Transverse colon (tissue), 4 donors: ENCODE data around the gene SEMA4D.

Source experiments
- POLR2A ChIP-seq: fragments of 450-650 bp; IDR thresholded peaks from one replicate; pipeline ENCODE4 v1.6.1; 2016; ENCODE audit warnings: antibody characterized with exemption, mild to moderate bottlenecking, moderate library complexity
- POLR2AphosphoS5 ChIP-seq, 3 donors: sonication (generic); formaldehyde crosslinking; IDR thresholded peaks; one replicate each; pipeline ENCODE4 v1.6.1; 2016; ENCODE audit warnings: antibody characterized with exemption in 3 of 3
- TF ChIP-seq, protein P1 (sequence below), 5 experiments: fragments of 200-600 bp in 3 of 5; fragments of 450-650 bp in 2 of 5; sonication (generic) in 3 of 5; IDR thresholded peaks; 1 replicate in 2 of 5; 2 replicates in 3 of 5; pipeline ENCODE4 v1.5.1; 2016 to 2017; ENCODE audit warnings: antibody characterized with exemption in 5 of 5, inconsistent platforms in 3 of 5, mild to moderate bottlenecking in 2 of 5, moderate library complexity in 1 of 5

DNA sequence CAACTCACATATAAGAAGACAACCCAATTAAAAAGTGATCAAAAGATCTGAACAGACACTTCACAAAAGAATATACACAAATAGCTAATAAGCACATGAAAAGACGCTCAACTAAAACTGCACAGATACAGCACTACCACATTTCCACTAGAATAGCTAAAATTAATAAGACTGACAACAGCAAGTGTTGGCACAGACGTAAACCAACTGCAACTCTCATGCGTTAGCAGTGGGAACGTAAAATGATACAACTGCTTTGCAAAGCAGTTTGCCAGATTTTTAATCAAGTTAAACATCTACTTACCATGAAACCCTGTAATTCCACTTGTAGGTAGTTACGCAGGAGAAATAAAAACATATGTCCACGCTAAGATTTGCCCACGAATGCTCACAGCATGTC lies 9.0 kb downstream of the SEMA4D start:
- TF ChIP-seq, protein P1, sequence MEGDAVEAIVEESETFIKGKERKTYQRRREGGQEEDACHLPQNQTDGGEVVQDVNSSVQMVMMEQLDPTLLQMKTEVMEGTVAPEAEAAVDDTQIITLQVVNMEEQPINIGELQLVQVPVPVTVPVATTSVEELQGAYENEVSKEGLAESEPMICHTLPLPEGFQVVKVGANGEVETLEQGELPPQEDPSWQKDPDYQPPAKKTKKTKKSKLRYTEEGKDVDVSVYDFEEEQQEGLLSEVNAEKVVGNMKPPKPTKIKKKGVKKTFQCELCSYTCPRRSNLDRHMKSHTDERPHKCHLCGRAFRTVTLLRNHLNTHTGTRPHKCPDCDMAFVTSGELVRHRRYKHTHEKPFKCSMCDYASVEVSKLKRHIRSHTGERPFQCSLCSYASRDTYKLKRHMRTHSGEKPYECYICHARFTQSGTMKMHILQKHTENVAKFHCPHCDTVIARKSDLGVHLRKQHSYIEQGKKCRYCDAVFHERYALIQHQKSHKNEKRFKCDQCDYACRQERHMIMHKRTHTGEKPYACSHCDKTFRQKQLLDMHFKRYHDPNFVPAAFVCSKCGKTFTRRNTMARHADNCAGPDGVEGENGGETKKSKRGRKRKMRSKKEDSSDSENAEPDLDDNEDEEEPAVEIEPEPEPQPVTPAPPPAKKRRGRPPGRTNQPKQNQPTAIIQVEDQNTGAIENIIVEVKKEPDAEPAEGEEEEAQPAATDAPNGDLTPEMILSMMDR (IDR thresholded peaks at IDR 0.05) = no peak
- TF ChIP-seq POLR2A (no peak), POLR2AphosphoS5 (IDR thresholded peaks at IDR 0.05) (no peak)
